Caki2 (cell line): ENCODE data around the gene UCN. TPM values are rescaled to one million over a fixed set of nuclear protein-coding genes. Genes with fewer than 3 reads are reported as not detected.
A peak's percentile ranks its signal among the peaks of the same experiment; 100 is the strongest.
"Not testable (repeated sequence)": the region's sequence is repeated elsewhere in the genome, so short reads cannot be mapped to it uniquely, and the experiment has no call there.

Source experiments
- DNase-seq: peaks from one replicate; pipeline ENCODE4 v3.0.0-alpha.2; 2015; ENCODE audit warnings: low read depth
- in situ Hi-C: cut with HindIII; loops from 2 replicates; pipeline ENCODE4 v1.10.0; 2016; ENCODE audit warnings: low sequenced_read_pairs, low pct_unique_long_range_greater_than_20kb, mixed read lengths
- total RNA-seq: library from RNA; depleted of rRNA; stranded (reverse); fragments of >200 nt; shearing (Covaris generic); gene quantifications from 2 replicates; pipeline ENCODE4 v1.2.3, GENCODE V29; 2014; ENCODE audit warnings: low replicate concordance; rRNA removed

UCN gene
- total RNA-seq, 1 experiment from 2014 or later = 2.2 TPM

DNA sequence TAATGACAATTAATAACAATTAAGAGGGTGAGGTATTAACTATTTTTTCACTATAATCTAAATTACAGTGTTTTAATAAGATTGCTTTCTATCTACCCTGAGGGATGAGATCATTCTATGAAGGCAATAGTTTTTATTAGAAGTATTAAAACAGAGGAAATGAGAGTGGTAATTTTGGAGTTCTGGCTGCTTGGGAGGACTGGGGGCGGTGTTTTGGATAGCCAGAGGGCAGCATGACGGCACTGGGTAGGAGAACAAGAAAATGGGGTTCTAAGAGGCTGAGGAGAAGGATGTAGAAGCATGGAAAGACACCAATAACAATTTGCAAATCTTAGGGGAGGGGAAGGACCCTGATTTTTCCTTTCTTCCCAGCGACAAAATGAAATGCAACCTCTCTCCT, 38.1 kb downstream of the UCN start:
- in situ Hi-C loops = loop anchor here (25.0 kb wide), 1 partner anchor 183 kb away; the partner anchor contains the start of genes EMILIN1 and KHK

DNA sequence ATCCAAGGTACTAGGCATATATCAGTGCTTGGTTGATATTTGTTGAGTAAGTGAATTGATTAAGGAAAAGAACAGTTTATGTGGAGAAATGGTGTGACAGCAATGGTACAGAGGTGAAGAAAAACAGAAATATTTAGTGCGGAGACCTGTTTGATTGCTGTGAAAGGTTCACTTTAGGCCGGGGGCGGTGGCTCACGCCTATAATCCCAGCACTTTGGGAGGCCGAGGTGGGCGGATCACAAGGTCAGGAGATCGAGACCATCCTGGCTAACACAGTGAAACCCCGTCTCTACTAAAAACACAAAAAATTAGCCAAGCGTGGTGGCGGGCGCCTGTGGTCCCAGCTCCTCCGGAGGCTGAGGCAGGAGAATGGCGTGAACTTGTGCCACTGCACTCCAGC, 39.9 kb downstream of the UCN start:
- in situ Hi-C loops = loop anchor here (25.0 kb wide), 1 partner anchor 181 kb away; the partner anchor contains the start of genes EMILIN1 and KHK

More for the DNA sequence above, 38.1 kb downstream of the UCN start:
- DNase-seq = no peak

DNA sequence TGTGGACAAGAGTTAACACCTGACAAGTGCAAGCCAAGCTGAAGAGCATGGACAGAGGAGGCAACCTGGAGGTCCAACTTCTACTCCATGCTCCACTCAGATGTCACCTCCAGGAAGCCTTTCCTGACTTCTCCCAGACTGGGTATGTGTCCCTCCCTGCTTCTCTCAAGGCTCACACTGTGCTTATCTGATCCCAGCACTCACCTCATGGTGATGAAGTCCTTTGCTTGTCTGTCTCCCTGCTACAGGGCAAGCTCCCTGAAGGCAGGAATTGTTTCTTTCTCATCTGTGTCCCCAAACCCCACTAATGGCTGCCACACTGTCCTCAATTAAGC, 42.7 kb downstream of the UCN start:
- in situ Hi-C loops = loop anchor here (25.0 kb wide), 1 partner anchor 178 kb away; the partner anchor contains the start of genes EMILIN1 and KHK
- DNase-seq = no peak

More for the DNA sequence above, 39.9 kb downstream of the UCN start:
- DNase-seq = not testable (repeated sequence)

DNA sequence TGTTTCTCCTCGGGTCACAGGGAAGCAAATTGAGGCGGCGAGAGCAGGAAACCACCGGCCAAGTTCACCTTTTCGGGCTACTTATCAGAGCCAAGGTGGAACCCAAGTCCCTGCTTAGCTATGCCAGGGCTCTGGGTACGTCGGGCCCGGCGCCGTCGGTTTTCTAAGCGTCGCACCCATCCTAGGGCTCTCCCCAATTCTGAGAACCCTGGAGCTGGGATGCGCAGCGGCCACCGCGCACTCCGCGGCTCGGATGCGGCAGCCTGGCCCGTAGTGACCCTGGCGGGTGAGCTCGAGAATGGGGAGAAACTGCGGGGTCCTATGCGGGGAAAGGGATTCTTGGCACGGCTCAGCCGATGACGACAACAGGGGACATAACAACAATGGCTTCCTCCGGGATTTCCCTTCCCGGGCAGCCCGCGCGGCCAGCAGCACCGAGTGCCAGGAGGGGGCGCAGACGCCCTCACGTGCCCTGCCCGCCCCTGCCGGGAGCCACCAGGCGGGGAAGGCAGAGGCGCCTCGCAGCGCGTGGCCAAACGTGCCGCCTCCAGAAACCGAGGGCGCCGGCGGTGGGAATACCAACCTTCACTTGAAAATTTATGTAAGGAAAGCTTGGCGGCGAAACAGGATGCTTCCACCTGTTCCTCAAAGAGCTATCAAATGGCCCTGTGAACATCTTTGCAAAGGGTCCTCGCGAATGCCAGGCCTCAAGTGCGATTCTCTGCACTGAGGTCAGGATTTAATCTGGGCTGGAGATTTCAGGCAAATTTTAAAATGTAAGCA, 43.3 kb downstream of the UCN start:
- in situ Hi-C loops = loop anchor here (25.0 kb wide), 1 partner anchor 178 kb away; the partner anchor contains the start of genes EMILIN1 and KHK
- peak; percentile 74 for DNase-seq

DNA sequence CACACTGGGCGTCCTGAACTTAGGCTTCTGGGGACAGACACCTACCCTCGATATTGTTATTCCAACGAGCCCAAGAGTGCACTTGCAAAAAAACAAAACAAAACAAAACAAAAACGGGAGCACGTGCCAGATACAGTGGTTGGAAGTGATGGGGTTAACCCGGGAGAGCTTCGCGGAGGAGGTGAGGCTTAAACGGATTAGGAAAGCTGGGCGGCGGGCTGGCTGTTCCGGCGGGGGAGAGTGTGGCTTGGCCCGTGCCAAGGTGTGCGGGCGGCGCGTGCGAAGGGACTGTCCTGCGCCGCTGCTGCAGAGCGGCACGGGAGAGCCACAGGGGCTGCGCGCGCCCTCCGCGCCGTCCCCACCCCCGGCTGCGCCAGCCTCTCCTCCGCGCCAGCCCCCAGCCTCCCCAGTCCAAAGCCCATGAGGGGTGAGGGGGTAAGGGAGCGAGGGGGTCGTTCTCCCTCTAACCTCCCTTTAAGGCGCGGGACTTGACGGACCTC, 43.9 kb downstream of the UCN start:
- no peak for DNase-seq
- in situ Hi-C loops = loop anchor here (25.0 kb wide), 1 partner anchor 177 kb away; the partner anchor contains the start of genes EMILIN1 and KHK

DNA sequence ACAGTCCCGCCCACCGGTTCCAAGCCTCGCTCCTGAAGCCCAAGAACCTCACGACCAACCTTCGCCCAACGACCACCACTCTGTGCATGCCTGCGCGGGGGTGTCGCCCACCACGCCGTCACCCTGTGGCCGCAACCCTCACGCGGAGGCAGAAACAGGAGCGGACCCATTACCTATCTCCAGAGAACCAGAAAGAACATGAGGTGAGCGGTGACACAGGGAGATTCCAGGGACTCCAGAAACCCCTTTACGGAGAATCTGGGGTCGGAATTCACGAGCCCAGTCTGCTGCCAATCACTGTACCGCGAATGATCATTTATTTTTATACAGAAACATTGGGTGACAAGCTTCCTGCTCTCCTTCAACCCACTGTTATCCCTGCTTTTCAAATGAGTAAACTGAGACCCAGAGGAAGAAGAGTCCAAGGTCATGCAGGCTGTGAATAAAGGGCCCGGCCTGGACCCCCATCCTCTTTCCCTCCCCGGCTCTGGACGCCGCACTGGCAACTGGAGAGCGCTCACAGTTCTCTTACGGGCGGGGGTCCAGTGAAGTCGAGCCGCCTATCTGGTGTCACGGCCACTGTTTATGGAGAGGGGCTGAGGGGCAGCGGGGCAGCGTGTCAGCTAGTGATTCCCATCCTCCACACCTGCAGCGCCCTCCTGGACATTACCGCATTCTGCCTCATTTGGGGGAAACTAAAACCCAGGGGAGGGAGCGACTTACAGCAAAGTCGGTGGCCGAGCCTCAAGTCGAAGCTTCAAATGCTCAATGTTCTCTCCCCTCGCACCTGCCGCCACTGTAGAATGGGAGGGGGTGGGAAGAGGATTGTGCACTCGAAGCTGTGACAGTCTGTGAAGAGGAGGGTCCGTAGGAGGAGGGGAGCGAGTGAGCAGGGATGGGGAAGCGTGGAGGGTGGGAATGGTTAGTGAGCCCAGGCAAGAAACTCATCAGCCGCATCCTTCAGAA, 44.7 kb downstream of the UCN start:
- in situ Hi-C loops = loop anchor here (25.0 kb wide), 1 partner anchor 176 kb away; the partner anchor contains the start of genes EMILIN1 and KHK
- no peak for DNase-seq

DNA sequence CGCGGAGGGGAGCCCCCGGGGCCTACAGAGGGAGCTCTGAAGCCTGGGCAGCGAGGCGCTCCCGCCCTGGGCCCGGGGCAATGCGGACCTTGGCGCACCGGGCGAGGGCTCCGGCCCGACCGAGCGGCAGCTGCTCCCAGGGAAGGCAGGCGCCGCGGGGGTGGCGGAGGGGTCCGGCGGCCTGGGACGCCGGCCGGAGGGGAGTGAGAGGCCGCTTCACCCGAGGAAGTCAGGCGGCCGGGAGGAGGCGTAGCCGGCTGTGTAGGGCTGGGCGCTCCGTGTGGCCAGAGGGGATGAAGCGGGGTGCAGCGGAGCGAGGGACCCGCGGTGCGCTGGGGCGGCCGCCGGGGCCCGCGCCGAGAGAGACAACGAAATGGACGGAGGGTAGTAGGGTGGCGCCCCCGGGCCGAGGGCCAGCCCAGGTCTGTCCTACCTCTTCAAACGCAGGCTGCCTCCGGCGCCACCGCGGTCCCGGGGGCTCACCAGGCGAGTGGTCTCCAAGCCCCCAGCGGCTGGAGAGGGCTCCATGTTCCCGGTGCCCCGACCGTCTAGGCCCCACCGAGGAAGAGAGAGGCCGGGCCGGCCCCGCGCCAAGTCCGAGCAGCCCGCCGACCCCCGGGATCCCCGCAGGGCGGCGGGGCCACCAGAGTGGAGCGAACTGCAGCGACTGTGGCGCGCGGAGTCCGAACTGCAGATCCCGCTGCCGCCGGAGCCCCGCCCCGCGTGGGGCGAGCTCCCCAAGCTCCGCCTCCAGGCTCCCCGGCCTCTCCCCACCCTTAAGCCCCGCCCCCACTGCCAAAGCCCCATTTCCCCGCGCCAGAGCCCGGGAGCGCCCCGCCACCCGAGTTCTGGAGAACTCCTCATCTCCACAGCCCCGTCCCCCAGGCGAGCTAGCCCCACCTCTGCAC, 45.6 kb downstream of the UCN start, which contains the start of gene SLC30A3:
TSS of gene SLC30A3 (minus strand) at position 669 of the 908 bp plus-strand sequence. CDS start at position 528, 141 bp downstream.
- in situ Hi-C loops = loop anchor here (25.0 kb wide), 1 partner anchor 175 kb away; the partner anchor contains the start of genes EMILIN1 and KHK
- no peak for DNase-seq

DNA sequence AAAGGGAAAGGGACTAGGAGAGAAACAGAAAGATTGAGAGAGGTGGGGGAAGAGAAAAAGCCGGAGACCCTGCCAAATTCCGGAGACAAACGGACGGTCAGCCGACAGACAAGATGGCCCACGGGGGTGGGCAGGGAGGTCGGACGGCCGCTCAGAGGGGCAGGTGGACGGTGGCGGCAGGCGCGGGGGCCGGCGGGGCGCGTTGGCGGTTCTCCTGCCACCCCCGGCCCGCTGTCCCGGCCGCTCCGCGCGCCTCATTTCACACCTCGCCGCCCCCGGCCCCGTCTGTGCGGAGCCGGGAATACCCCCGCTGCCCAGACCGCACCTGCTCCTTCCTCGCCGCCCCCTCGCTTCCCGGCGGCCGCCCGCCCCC, 46.3 kb downstream of the UCN start:
- in situ Hi-C loops = loop anchor here (25.0 kb wide), 1 partner anchor 175 kb away; the partner anchor contains the start of genes EMILIN1 and KHK
- no peak for DNase-seq

DNA sequence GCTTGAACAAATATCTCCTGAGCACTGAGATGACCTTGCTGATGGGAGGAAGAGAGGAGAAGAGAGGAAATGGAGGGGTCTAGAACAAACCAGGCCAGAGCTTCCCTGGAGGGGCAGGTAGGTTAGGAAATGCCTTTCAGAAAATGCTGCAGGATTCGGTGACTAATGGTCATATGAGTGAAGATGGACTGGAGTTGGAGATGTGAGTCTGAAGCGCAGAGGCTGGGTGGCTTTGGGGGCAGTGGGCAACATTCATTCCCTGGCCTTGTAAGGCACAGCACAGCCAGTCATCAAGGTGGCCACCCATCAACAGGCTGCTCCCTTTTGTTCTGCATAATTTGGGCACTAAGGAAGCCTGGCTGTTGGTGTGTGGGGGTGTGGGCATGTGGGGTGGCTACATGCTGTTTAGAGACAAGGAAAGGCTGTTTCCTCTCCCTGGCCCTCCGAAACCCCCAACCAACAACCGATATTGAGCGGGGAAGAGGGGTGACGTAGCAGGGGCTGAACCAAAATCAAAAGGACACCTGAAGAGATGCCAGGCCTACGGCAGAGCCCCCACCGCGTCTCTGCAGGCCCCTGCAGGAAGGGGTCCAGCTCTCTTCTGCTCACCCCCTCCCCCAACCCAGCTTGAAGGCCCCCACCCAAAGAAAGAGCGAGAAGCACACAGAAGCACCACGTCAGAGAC, 46.9 kb downstream of the UCN start:
- in situ Hi-C loops = loop anchor here (25.0 kb wide), 1 partner anchor 174 kb away; the partner anchor contains the start of genes EMILIN1 and KHK

DNA sequence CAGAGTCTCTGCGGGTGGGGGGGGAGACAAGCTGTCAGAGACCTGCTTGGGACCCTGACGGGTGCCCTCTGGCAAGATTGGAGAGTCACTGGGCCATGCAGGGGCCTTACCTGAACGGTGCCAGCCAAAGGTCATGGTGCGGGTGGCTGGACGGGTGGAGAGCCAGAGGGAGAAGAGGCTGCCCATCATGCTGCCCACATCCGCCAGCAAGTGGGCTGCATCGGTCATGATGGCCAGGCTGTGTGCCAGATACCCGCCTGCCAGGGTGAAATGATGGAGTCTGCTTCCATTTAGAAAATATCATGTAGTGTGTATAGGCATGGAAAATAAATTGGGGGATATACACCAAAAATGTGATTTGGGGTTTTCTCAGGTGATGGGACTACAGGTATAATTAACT, 50.2 kb downstream of the UCN start:
- DNase-seq = no peak
- in situ Hi-C loops = loop anchor here (25.0 kb wide), 1 partner anchor 171 kb away; the partner anchor contains the start of genes EMILIN1 and KHK

More for the DNA sequence above, 46.9 kb downstream of the UCN start:
- DNase-seq = no peak

Other genes starting within 250 kb of the UCN start
- 676 and 788 TPM in 2 replicates for gene OST4, start 236.8 kb downstream of the UCN start, total RNA-seq
- gene EMILIN1, start 229.8 kb downstream of the UCN start, total RNA-seq = 0.07 and 0.58 TPM in 2 replicates
- gene KHK, start 221.7 kb downstream of the UCN start, total RNA-seq = 3.2 and 4.8 TPM in 2 replicates
- gene CGREF1, start 189.3 kb downstream of the UCN start, total RNA-seq = 7.1 and 10.3 TPM in 2 replicates
- gene ABHD1, start 184.6 kb downstream of the UCN start, total RNA-seq = 0.78 TPM in 1 of 2 replicates, not detected in the other
- gene PREB, start 173.8 kb downstream of the UCN start, total RNA-seq = 64.5 and 102 TPM in 2 replicates
- gene PRR30, start 169.0 kb downstream of the UCN start, total RNA-seq = not detected in 2 replicates
- not detected in 2 replicates for gene TCF23, start 159.4 kb downstream of the UCN start, total RNA-seq
- gene ATRAID, start 96.4 kb downstream of the UCN start, total RNA-seq = 284 and 308 TPM in 2 replicates
- gene SLC5A6, start 96.2 kb downstream of the UCN start, total RNA-seq = 15.4 and 15.9 TPM in 2 replicates
- 34.9 and 37.0 TPM in 2 replicates for gene CAD, start 91.1 kb downstream of the UCN start, total RNA-seq
- not detected in 2 replicates for gene SLC30A3, start 45.4 kb downstream of the UCN start, total RNA-seq
- gene DNAJC5G, start 33.0 kb downstream of the UCN start, total RNA-seq = not detected in 2 replicates
- gene TRIM54, start 26.0 kb downstream of the UCN start, total RNA-seq = not detected in 2 replicates
- gene MPV17, start 14.7 kb upstream of the UCN start, total RNA-seq = 76.2 and 94.1 TPM in 2 replicates
- 68.2 and 70.7 TPM in 2 replicates for gene GTF3C2, start 48.3 kb upstream of the UCN start, total RNA-seq
- gene EIF2B4, start 61.9 kb upstream of the UCN start, total RNA-seq = 23.5 and 43.0 TPM in 2 replicates
- gene SNX17, start 62.2 kb upstream of the UCN start, total RNA-seq = 307 and 358 TPM in 2 replicates
- 12.3 and 19.0 TPM in 2 replicates for gene ZNF513, start 72.3 kb upstream of the UCN start, total RNA-seq
- 148 and 186 TPM in 2 replicates for gene PPM1G, start 101.1 kb upstream of the UCN start, total RNA-seq
- gene NRBP1, start 120.2 kb upstream of the UCN start, total RNA-seq = 146 and 150 TPM in 2 replicates
- not detected in 2 replicates for gene KRTCAP3, start 133.9 kb upstream of the UCN start, total RNA-seq
- 8.6 and 13.9 TPM in 2 replicates for gene IFT172, start 181.3 kb upstream of the UCN start, total RNA-seq
- gene FNDC4, start 186.8 kb upstream of the UCN start, total RNA-seq = 9.0 and 11.4 TPM in 2 replicates
- gene GCKR, start 188.4 kb upstream of the UCN start, total RNA-seq = 6.0 and 8.9 TPM in 2 replicates